CD4-positive, alpha-beta T cell treated with Interleukin-12 subunit alpha and Interleukin-12 subunit beta, for 1 hour (primary cell): ENCODE results near the gene GNAI3.
A peak's percentile ranks its signal among the peaks of the same experiment; 100 is the strongest.

Source experiments
- DNase-seq: peaks from one replicate; pipeline ENCODE4 v3.0.0-alpha.2; 2020

The GNAI3 gene

DNA sequence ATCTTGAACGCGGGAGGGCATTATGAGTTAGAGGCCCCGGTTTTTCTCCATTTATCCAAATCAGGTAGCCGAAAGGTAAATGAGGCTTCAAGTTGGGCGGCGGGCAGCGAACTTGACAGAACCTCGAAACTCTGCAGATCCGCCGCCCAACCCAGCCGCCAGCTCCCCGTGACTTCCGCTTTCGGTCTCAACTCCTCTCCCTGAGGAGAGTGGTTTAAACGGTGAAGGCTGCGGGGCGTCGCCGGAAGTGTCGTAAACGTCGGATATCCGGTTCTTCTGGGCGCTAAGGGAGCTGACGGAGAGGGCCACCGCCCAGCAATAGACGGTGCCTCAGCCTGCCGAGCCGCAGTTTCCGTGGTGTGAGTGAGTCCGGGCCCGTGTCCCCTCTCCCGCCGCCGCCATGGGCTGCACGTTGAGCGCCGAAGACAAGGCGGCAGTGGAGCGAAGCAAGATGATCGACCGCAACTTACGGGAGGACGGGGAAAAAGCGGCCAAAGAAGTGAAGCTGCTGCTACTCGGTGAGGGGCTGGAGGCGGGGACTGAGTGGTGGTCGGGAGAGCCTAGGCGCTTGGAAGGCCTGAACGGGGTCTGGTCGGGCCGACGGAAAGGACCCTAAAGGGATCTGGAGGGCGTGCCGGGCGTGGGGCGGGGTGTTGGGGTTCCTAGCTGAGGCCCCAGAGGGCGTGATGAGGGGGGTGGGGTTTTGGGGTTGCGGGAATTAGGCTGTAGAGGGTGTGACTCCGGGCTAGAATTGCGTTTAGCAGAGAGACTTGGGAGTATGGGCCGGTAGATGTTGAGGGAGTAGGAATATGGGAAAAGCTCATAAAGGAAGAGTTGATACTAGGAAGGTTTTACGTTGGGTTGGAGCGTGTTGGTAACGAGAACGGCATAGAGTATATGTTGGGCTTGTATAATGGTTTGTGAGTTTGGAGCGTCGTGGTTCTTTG, at the start of gene GNAI3:
Gene GNAI3, plus strand, starts transcription at position 295 of the 947 bp plus-strand sequence. Its CDS starts 106 bp downstream, at position 401.
- peak; percentile 96 for DNase-seq

DNA sequence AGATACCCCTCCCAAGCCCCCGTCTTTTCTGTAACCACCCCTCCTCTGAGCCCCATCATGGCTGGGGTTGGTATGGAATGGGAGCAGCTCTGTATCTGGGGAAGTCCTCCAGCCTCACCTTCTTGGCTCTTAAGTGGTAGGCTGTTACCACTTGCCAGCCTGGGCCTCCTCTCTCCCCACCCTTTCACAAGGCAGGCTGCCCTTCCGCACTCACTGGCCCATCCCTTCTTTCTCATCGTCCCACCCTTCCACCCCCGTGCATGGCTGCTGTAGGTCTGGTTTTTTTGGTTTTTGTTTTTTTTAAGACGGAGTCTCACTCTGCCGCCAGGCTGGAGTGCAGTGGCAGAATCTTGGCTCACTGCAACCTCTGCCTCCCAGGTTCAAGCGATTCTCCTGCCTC, 49.3 kb upstream of the GNAI3 start:
- DNase-seq = no peak

- DNase-seq = peak; percentile 69
Measured at GRCh38 chr1:109499661-109500536, 48.5 kb upstream of the GNAI3 start.

GRCh38 chr1:109500941-109501381, 47.5 kb upstream of the GNAI3 start:
- no peak for DNase-seq

DNA sequence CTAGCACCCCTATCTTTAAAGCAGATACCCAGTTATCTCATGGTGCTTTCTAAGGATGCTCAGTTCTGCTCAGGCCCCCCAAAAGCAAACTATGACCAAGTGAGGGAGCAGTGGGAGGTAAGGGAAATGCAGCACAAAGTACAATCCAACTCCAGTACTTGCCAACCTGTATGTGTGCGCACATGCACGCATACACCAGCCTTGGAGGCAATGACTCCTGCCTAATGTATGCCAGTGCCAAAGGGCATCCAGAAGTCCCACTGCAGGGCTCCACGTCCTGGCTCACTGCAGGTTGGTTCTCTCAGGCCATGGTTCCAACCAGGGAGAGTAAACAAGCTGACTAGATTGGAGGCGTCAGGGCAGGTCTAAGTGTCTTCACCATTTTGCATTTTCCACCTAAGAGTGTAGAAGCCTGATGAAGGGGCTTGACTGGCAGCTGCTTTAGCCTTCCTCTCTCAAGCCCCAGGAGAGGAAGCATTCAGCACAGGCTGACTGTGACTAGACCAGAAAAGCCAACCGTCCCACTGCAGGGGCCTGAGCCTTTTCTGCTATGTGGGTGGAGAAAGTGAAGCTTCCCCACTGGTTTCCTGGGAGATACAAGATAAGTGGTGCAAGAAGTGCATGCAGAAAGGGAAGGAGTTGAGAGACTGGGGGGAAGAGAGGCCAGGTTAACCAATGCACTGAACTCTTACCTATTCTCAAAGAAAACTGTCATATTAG, 46.6 kb upstream of the GNAI3 start:
- DNase-seq = no peak

DNA sequence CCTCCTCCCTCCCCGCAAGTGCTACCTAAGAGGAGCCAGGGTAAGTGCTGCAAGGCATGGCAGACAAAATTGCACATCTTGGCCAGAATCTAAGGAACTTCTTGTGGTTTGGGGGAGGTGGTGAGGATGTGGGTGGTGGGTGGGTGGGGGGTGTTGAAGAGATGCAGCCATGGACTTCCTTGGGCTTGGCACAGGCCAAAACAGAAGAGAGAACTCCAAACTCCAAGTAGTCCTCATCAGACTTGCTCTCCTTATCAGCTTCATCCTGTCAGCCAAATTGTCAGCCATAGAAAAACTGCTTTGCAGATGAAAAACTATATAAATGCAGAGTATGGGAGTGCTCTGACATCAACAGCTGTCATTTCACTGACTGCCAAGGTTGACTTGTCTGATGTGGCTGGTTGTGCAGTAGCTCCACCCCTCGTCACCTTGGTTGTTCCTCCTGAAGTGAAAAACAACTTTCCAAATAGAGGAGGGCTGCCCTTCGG, 46.0 kb upstream of the GNAI3 start:
- peak; percentile 77 for DNase-seq

DNA sequence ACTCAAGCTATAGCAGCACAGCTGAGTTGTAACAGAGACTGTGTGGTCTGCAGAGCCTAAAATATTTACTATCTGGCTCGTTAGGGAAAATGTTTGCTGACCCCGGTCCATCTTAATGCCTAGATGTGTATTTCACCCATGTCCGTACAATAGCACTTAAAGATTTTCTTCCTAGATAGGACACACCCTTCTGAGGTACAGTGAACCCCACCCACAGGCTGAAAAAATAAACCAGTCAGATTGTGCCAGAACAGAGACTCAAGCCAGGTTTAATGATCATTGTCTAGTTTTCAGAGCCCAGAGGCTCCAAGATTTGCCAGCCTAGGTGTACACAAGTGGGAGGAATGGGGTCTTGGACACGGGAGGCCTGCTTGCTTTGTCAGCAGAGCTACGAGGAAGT, 44.5 kb upstream of the GNAI3 start:
- DNase-seq = peak; percentile 28

- no peak for DNase-seq
Measured at GRCh38 chr1:109504974-109505373, 43.4 kb upstream of the GNAI3 start.

DNA sequence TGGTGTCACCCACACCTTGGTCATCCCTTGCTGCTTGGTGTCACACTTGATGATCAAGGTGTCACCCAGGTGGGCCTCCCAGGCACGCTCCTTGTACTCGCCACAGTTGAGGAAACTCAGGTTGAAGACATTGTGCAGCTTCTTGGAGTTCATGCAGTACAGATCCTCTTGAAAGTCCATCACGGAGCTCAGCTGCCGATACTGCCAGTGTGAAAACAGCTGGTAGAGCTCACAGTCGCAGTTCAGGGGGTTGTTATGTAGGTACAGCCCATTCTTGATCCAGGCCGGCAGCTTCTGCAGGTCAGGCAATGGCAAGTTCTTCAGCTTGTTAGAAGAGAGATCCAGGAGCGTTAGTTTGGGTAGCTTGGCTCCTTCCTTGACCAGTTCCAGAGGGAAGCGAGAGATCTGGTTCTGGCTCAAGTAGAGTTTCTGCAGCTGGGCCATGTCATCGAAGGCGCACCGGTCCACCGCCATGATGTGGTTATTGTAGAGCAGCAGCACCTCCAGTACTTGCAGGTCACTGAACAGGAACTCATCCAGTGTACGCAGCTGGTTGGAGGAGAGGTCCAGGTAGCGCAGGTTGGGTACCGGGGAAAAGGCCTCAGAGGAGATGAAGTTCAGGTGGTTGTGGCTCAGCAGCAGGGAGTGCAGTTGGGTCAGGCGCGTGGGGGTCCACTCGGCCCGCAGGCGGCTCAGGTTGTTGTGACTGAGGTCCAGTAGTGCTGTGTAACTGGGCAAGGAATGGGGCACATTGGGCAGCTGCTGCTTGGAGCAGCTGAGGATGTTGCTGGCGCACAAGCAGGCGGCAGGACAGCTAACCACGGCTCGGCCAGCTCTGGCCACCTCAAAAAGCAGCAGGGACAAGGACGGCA, 40.2 kb upstream of the GNAI3 start:
- DNase-seq = no peak

DNA sequence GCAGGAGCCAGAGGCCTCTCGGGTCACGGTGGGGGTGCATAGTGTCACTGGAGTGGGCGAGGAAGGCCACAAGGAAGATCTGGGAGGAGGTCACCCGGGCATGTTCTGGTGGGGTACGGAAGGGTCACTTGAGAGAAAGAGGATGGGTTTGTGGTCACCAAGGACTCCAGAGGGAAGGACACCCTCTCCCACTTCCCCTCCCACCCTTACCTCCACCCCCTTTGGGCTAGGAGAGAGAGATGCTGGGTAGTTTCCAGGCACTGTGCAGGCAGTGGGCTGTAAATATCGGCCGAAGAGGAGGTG, 39.6 kb upstream of the GNAI3 start:
- DNase-seq = no peak

DNA sequence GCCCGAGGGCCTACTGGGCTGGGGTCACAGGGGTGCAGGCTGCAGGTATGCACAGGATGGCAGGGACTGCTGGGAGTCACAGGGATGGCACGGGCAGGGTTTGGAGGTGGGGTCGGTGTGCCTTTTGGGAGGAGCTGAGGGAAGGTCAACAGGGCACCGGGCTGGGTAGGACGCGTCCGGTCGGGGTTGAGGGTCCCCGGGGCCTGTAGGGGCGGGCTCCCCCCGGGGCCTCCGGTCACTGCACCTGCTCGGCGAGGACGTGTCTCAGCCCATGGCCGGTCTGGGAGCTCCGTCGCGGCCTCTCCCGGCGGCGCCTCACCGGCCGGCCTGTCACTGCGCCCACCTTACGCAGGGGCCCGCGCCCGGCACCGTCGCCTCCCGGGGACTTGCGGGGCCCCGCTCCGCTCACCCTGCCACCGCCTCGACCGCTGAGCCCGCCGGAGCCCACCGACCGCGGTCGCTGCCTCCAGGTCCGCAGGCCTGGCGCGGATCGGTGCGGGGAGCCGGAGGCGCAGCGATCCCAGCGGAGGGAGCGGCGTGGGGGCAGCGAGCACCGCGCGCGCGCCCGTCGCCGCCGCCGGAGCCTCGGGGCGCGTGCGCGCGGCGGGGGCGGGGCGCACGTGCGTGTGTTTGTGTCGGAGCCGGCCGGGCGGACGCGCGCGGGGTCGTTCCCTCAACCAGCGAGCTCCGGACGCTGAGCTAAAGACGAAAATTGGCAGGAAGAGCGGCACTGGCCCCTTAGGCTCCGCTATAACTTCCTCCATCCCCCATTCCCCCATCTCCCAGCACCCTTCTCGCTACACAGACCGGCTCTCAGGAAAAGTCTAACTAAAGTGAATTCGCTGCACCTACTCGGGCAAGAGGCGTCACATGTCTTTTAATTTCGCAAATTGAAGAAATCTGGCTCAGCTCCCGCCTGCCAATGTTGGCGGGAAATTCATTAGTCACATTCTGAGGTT, 39.0 kb upstream of the GNAI3 start, which contains the start of gene AMIGO1:
Gene AMIGO1, minus strand, starts transcription at position 552 of the 959 bp plus-strand sequence. CDS start 815 bp downstream, outside the sequence.
- DNase-seq = peak; percentile 70

- no peak for DNase-seq
Measured at GRCh38 chr1:109513110-109513710, 35.2 kb upstream of the GNAI3 start.

DNA sequence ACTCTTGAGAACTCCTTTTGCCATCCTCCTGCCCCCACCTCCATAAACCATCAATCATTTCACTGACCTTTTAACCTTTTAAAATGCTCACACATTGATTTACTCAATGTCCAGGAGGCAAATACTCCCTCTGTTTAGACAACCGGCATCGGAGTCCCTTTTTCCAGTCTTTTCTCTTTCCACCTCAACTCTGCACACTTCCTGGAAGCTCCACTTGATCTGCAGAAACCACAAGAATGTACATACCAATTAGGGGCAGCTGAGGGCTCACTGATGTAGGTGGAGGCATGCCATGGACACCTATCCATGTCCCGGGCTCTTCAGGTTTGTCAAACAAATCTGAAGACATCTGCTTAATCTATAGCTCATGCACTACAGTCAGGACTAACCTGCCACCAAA, 33.6 kb upstream of the GNAI3 start:
- DNase-seq = no peak

DNA sequence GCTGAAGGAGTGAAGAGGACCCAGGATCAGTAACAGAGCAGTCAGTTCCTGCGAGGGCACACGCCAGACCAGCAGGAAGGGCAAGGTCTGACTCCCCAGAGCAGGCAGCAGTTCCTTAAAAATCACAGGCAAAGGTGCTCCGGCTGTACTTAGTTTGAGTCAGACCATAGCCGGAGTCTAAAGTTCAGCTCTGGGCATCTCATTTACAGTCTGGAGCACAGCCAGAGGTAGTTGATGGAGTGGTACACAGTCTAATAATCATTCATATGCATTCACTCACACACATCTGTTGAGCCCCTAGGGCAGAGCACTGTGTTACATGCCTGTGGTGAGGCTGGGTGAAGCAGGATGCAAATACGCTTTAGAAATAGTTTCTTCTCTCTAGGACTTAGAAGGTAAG, 31.5 kb upstream of the GNAI3 start:
- no peak for DNase-seq

GRCh38 chr1:109517337-109517736, 31.1 kb upstream of the GNAI3 start:
- DNase-seq = no peak

- DNase-seq = no peak
Measured at GRCh38 chr1:109521002-109521951, 27.1 kb upstream of the GNAI3 start.

- no peak for DNase-seq
Measured at GRCh38 chr1:109522026-109522425, 26.4 kb upstream of the GNAI3 start.

GRCh38 chr1:109523706-109524105, 24.7 kb upstream of the GNAI3 start:
- DNase-seq = no peak
